Heart left ventricle (tissue), 13 donors: ENCODE measurements around the gene HS3ST6.

Experiments
- POLR2A ChIP-seq, 2 donors: fragments of 450-650 bp; IDR thresholded peaks; one replicate each; pipeline ENCODE4 v1.6.1; 2017; ENCODE audit warnings: antibody characterized with exemption in 2 of 2, mild to moderate bottlenecking in 2 of 2, moderate library complexity in 2 of 2
- TF ChIP-seq, protein P1 (sequence below), 12 donors: fragments of 200-600 bp; sonication (generic) in 4 of 12; IDR thresholded peaks; one replicate each; pipeline versions ENCODE4 v1.5.0 to v1.8.0; 2018 to 2022; ENCODE audit warnings: antibody characterized with exemption in 12 of 12, mild to moderate bottlenecking in 5 of 12
- donor health status: ischemic (EF 13 %, LVEDD 7.1; RV severe dilation, severe dysfunction).
- donor health status: DM: no; HTN: yes; CAD: no.
- donor health status: DM: no; HTN: no; CAD: no.
- donor health status: ischemic (EF 25% LVEDD 6.9; RV normal size, moderate dysfunction).
- donor health status: ischemic (EF 25% LVEDD 5.7; RV mildly dilated, moderate dysfunction).
- donor health status: ischemic (EF 35%, LVEDD 5.7; RV mildly dilated, moderate dysfunction).
- donor health status: nonischemic (EF 11% LVEDD 7.7; RV severe dilation, severe dysfunction).
- donor health status: DM: yes; HTN: yes; CAD: no.
- donor health status: PGD.
- donor health status: ischemic (EF 29% LVEDD 5.4; RV normal size, mild dysfunction).
- donor health status: nonischemic (EF 23%, LVEDD 6.1; RV moderate dilation, normal function).

DNA sequence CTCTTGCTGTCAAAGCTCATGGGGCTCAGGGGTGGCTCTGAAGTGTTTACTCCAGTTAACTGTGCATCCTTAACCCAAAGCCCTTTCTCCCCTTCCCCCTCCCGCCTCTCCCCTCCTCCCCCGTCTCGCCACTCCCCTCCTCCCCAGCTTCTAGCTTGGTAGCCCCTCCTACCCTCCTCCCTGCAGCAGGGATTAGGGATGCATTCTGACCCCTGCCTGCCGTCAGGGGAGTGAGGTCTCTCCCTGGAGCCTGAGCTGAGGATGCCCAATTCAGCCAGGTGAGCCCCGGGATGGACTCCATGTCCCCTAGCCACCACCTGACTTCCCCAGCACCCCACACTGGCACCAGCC lies 1.6 kb downstream of the HS3ST6 start:
- TF ChIP-seq, protein P1, sequence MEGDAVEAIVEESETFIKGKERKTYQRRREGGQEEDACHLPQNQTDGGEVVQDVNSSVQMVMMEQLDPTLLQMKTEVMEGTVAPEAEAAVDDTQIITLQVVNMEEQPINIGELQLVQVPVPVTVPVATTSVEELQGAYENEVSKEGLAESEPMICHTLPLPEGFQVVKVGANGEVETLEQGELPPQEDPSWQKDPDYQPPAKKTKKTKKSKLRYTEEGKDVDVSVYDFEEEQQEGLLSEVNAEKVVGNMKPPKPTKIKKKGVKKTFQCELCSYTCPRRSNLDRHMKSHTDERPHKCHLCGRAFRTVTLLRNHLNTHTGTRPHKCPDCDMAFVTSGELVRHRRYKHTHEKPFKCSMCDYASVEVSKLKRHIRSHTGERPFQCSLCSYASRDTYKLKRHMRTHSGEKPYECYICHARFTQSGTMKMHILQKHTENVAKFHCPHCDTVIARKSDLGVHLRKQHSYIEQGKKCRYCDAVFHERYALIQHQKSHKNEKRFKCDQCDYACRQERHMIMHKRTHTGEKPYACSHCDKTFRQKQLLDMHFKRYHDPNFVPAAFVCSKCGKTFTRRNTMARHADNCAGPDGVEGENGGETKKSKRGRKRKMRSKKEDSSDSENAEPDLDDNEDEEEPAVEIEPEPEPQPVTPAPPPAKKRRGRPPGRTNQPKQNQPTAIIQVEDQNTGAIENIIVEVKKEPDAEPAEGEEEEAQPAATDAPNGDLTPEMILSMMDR (IDR thresholded peaks at IDR 0.05): no peak
- no peak for TF ChIP-seq POLR2A (IDR thresholded peaks at IDR 0.05)
